ENCODE results near the gene DNASE2. TPM values are rescaled to one million over a fixed set of nuclear protein-coding genes. Genes with fewer than 3 reads are reported as not detected.

DNASE2 gene
- total RNA-seq, 1 experiment from 2014 or later = 22.7 TPM

GRCh38 chr19:12834566-12834943 lies 46.7 kb downstream of the DNASE2 start, which contains the start of gene RTBDN:
TSS of gene RTBDN (minus strand) at chr19:12834579. CDS start at chr19:12829979, 4,600 bp downstream.
- POLR2A ChIA-PET (ENCODE audit: low non-redundant PET) = no interaction called here
- BruUV-seq (replicated peaks) = no TSS peak

GRCh38 chr19:12833738-12834565 lies 47.3 kb downstream of the DNASE2 start:
- ChIA-PET POLR2A (ENCODE audit: low non-redundant PET) (no interaction called here), CTCF (interaction anchor here (1.1 kb wide), 1 partner anchor 13 kb away, joined by 5 read pairs; no protein-coding TSS in a partner anchor)
- Histone ChIP-seq H3K4me1 (ENCODE audit: insufficient read depth, low read length, poor library complexity, severe bottlenecking) (peaks cover 13% of the 10 kb centered on the region), H3K27ac (ENCODE audit: low read depth, low read length, poor library complexity, severe bottlenecking) (peak overlapping the region; percentile 50), H3K36me3 (ENCODE audit: insufficient read depth, low read length, poor library complexity, severe bottlenecking) (no peaks in the 10 kb centered on the region), H3K27me3 (replicated peaks; ENCODE audit: insufficient read depth, low read depth, low read length, poor library complexity) (no peaks in the 10 kb centered on the region), H3K9me3 (ENCODE audit: low read depth, low read length, poor library complexity, severe bottlenecking) (no peaks in the 10 kb centered on the region), H3K4me3 (ENCODE audit: low read depth, low read length, poor library complexity, severe bottlenecking) (peak overlapping the region; percentile 71)
- TF ChIP-seq CTCF (conservative IDR thresholded peaks at IDR 0.05; ENCODE audit: low read depth, low read length) = 0 out of 2 replicates have a peak, but pooled peaks have one; percentile 14
- no peak for TF ChIP-seq EZH2 (IDR thresholded peaks at IDR 0.05; ENCODE audit: borderline replicate concordance, low read depth, low read length, poor library complexity, severe bottlenecking)
- peak; percentile 75 for DNase-seq (ENCODE audit: low spot score)
- BruUV-seq (replicated peaks) = no TSS peak
- intact Hi-C loops (cut with micrococcal nuclease; ENCODE audit: unreplicated experiment) = no loop called here

More at GRCh38 chr19:12834566-12834943, 46.7 kb downstream of the DNASE2 start, which contains the start of gene RTBDN:
- Histone ChIP-seq H3K27ac (ENCODE audit: low read depth, low read length, poor library complexity, severe bottlenecking) (peak within 1 kb of the TSS; percentile 50), H3K27me3 (replicated peaks; ENCODE audit: insufficient read depth, low read depth, low read length, poor library complexity) (no peaks in the 10 kb centered on the region), H3K36me3 (ENCODE audit: insufficient read depth, low read length, poor library complexity, severe bottlenecking) (no peaks in the 10 kb centered on the region), H3K4me3 (ENCODE audit: low read depth, low read length, poor library complexity, severe bottlenecking) (peak within 1 kb of the TSS; percentile 71), H3K9me3 (ENCODE audit: low read depth, low read length, poor library complexity, severe bottlenecking) (no peaks in the 10 kb centered on the region), H3K4me1 (ENCODE audit: insufficient read depth, low read length, poor library complexity, severe bottlenecking) (peaks cover 16% of the 10 kb centered on the region)
- TF ChIP-seq CTCF (conservative IDR thresholded peaks at IDR 0.05; ENCODE audit: low read depth, low read length) (no peak), EZH2 (IDR thresholded peaks at IDR 0.05; ENCODE audit: borderline replicate concordance, low read depth, low read length, poor library complexity, severe bottlenecking) (no peak)
- peak; percentile 62 for DNase-seq (ENCODE audit: low spot score)
- intact Hi-C loops (cut with micrococcal nuclease; ENCODE audit: unreplicated experiment) = no loop called here
- CTCF ChIA-PET = interaction anchor here (1.1 kb wide), 1 partner anchor 12 kb away, joined by 5 read pairs; no protein-coding TSS in a partner anchor

DNA sequence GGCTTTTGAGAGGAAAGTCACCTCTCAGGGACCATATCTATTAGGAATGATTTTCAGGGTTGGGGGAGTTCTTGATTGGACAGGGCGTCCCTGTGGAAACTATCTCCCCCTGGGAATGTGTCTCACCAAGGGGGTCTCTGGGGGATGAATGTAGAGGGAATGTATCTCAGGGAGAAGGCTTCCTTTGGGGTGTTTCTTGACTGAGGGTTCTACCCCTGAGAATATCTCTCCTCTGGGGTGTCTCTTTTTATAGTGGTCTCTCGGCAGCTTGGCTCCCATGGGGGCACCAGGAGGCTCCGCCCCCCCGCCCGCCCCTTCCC lies 47.9 kb downstream of the DNASE2 start:
- ChIA-PET POLR2A (ENCODE audit: low non-redundant PET) (no interaction called here), CTCF (no interaction called here)
- Histone ChIP-seq H3K27me3 (replicated peaks; ENCODE audit: insufficient read depth, low read depth, low read length, poor library complexity) (no peaks in the 10 kb centered on the region), H3K36me3 (ENCODE audit: insufficient read depth, low read length, poor library complexity, severe bottlenecking) (no peaks in the 10 kb centered on the region), H3K27ac (ENCODE audit: low read depth, low read length, poor library complexity, severe bottlenecking) (no peak overlapping the region), H3K4me1 (ENCODE audit: insufficient read depth, low read length, poor library complexity, severe bottlenecking) (peaks cover 13% of the 10 kb centered on the region), H3K9me3 (ENCODE audit: low read depth, low read length, poor library complexity, severe bottlenecking) (no peaks in the 10 kb centered on the region), H3K4me3 (ENCODE audit: low read depth, low read length, poor library complexity, severe bottlenecking) (peak overlapping the region; percentile 29)
- intact Hi-C loops (cut with micrococcal nuclease; ENCODE audit: unreplicated experiment) = no loop called here
- no peak for TF ChIP-seq EZH2 (IDR thresholded peaks at IDR 0.05; ENCODE audit: borderline replicate concordance, low read depth, low read length, poor library complexity, severe bottlenecking)
- no peak for TF ChIP-seq CTCF (conservative IDR thresholded peaks at IDR 0.05; ENCODE audit: low read depth, low read length)
- DNase-seq (ENCODE audit: low spot score) = no peak
- no TSS peak for BruUV-seq (replicated peaks)

Data from A673 (cell line).